Esophagus (tissue), 2 donors: ENCODE measurements around the gene FCHSD2. TPM values are rescaled to one million over a fixed set of nuclear protein-coding genes. Genes with fewer than 3 reads are reported as not detected.

Experiments
- H3K27ac ChIP-seq, 2 donors: one replicate each; pipeline ENCODE4 v1.5.1; 2013; ENCODE audit warnings: low read depth in 2 of 2, mild to moderate bottlenecking in 2 of 2, inconsistent platforms in 1 of 2, low read length in 1 of 2, moderate library complexity in 1 of 2
- H3K27me3 ChIP-seq, 2 donors: one replicate each; pipeline ENCODE4 v1.6.1; 2013; ENCODE audit warnings: low read length in 2 of 2, control low read depth in 1 of 2, mild to moderate bottlenecking in 1 of 2; ENCODE audit not compliant: insufficient read depth in 2 of 2, control insufficient read depth in 1 of 2
- H3K36me3 ChIP-seq, 2 donors: one replicate each; pipeline ENCODE4 v1.6.1; 2013; ENCODE audit warnings: low read length in 1 of 2; ENCODE audit not compliant: control insufficient read depth in 2 of 2, insufficient read depth in 2 of 2
- H3K4me1 ChIP-seq, 2 donors: one replicate each; pipeline ENCODE4 v1.6.1; 2013; ENCODE audit warnings: low read length in 1 of 2; ENCODE audit not compliant: control insufficient read depth in 2 of 2, insufficient read depth in 2 of 2
- H3K4me3 ChIP-seq, 2 donors: one replicate each; pipeline ENCODE4 v1.5.1; 2013; ENCODE audit warnings: low read length in 2 of 2, mild to moderate bottlenecking in 2 of 2, low read depth in 1 of 2, moderate library complexity in 1 of 2
- H3K9me3 ChIP-seq, 2 donors: one replicate each; pipeline ENCODE4 v1.6.1; 2013; ENCODE audit warnings: mild to moderate bottlenecking in 2 of 2, low read depth in 1 of 2, low read length in 1 of 2, moderate library complexity in 1 of 2; ENCODE audit not compliant: control insufficient read depth in 2 of 2, insufficient read depth in 1 of 2
- WGBS, 2 donors: extraction: QIAGEN DNeasy Blood & Tissue Kit; methylation state at CpG; one replicate each; pipeline ENCODE4 v1.1.7; 2013; 5-methylcytosine and 5-hydroxymethylcytosine counted together
- polyA plus RNA-seq, 2 donors: library from polyadenylated mRNA; stranded (reverse); fragments of 200-250 nt; gene quantifications; one replicate each; pipeline ENCODE4 v1.2.3, GENCODE V29; 2013
- donor health status: healthy with polysubstance abuse.
- donor health status: Bipolar disorder and iron deficiency.

The FCHSD2 gene
- polyA plus RNA-seq, 2 donors, result 3.7 to 4.7 TPM

- peaks cover 0 to 13% of the 10 kb centered on the region in 2 donors for H3K36me3 ChIP-seq
- WGBS, 2 donors, result 61 to 71% methylated on average over 4 of the region's 4 CpGs
- peaks cover 0 to 7% of the 10 kb centered on the region in 2 donors for H3K4me1 ChIP-seq
- no peaks in the 10 kb centered on the region for H3K27me3 ChIP-seq
- H3K9me3 ChIP-seq, result no peaks in the 10 kb centered on the region
- H3K4me3 ChIP-seq, result no peak overlapping the region
- peak overlapping the region in 1 of 2 donors; percentile 47 for H3K27ac ChIP-seq
Observed at GRCh38 chr11:72836111-72836510, 306.0 kb downstream of the FCHSD2 start.

DNA sequence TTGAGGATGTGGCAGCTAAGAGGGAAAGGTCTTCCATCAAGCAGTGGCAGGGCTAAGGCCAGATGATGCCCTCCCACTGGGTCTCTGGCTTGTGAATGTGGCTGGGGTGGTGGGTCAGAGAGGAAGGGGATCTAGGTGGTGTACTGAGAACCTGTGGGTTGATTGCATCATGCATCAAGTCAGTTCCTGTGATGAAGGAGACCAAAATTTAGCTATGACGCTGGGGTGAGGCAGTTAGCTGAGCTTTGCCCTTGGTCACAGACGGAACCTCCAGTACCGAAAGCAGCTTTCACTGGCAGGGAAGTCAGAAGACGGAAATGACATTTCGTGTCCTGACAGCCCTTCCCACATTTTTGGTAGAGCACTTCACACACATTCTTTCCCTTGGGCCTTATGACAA lies 307.2 kb downstream of the FCHSD2 start:
- no peaks in the 10 kb centered on the region for H3K27me3 ChIP-seq

GRCh38 chr11:72833811-72834493 lies 308.2 kb downstream of the FCHSD2 start:
- Histone ChIP-seq H3K27me3 (no peaks in the 10 kb centered on the region), H3K4me1 (peaks cover 0 to 7% of the 10 kb centered on the region in 2 donors), H3K36me3 (peaks cover 0 to 22% of the 10 kb centered on the region in 2 donors), H3K9me3 (no peaks in the 10 kb centered on the region), H3K4me3 (no peak overlapping the region), H3K27ac (peak overlapping the region in 1 of 2 donors; percentile 43)
- WGBS, 2 donors, result 62 to 64% methylated on average over 8 of the region's 8 CpGs

More for the DNA sequence above, 307.2 kb downstream of the FCHSD2 start:
- Histone ChIP-seq H3K36me3 (peaks cover 0 to 16% of the 10 kb centered on the region in 2 donors), H3K9me3 (no peaks in the 10 kb centered on the region), H3K4me3 (no peak overlapping the region), H3K27ac (no peak overlapping the region), H3K4me1 (peaks cover 0 to 7% of the 10 kb centered on the region in 2 donors)
- 81 to 87% methylated on average over 5 of the region's 5 CpGs for WGBS, 2 donors

DNA sequence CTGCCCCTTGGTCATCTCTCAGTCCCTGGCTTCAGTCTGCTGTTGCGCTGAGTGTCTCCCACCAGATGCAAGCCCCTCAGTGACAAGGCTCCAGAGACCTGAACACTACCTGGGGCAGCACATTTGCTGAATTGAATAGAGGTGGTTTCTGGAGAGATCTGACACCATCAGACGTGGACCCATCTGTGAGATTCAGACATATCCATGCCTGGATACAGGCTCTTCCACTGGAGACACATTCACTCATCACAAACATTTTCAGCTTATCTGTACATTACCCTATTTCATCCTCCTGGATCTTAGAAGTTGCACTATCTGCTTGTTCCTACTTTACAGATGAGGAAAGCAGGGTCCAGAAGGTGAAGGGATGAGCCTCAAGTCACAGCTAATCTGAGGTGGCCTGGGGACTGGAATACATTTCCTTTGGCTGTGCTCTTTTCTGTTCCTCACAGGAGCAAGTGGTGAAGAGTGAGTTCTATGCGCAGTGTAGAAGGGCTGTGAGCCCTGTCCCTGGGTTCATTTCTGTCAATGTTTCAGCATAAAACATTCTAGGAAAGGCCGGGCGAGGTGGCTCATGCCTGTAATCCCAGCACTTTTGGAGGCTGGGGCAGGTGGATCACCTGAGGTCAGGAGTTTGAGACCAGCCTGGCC lies 308.9 kb downstream of the FCHSD2 start:
- peak overlapping the region in 1 of 2 donors; percentile 48 for H3K27ac ChIP-seq
- H3K4me3 ChIP-seq, result no peak overlapping the region
- WGBS, 2 donors, result 92 to 96% methylated on average over 5 of the region's 5 CpGs
- no peaks in the 10 kb centered on the region for H3K27me3 ChIP-seq
- peaks cover 0 to 5% of the 10 kb centered on the region in 2 donors for H3K4me1 ChIP-seq
- no peaks in the 10 kb centered on the region for H3K9me3 ChIP-seq
- H3K36me3 ChIP-seq, result peaks cover 3 to 26% of the 10 kb centered on the region in 2 donors

- WGBS, 2 donors, result 71 to 77% methylated on average over 9 of the region's 9 CpGs
- H3K27ac ChIP-seq, result no peak overlapping the region
- no peaks in the 10 kb centered on the region for H3K9me3 ChIP-seq
- H3K36me3 ChIP-seq, result peaks cover 3 to 26% of the 10 kb centered on the region in 2 donors
- H3K4me3 ChIP-seq, result no peak overlapping the region
- H3K4me1 ChIP-seq, result peaks cover 0 to 5% of the 10 kb centered on the region in 2 donors
- no peaks in the 10 kb centered on the region for H3K27me3 ChIP-seq
Observed at GRCh38 chr11:72832301-72833082, 309.6 kb downstream of the FCHSD2 start.

- Histone ChIP-seq H3K27me3 (no peaks in the 10 kb centered on the region), H3K27ac (no peak overlapping the region)
- WGBS, 2 donors, result 41 to 47% methylated on average over 13 of the region's 13 CpGs
Observed at GRCh38 chr11:72831521-72832300, 310.4 kb downstream of the FCHSD2 start.

GRCh38 chr11:72829884-72830533 lies 312.1 kb downstream of the FCHSD2 start:
- Histone ChIP-seq H3K4me1 (peaks cover 0 to 5% of the 10 kb centered on the region in 2 donors), H3K27ac (no peak overlapping the region), H3K9me3 (no peaks in the 10 kb centered on the region), H3K36me3 (peaks cover 8 to 26% of the 10 kb centered on the region in 2 donors), H3K4me3 (no peak overlapping the region), H3K27me3 (no peaks in the 10 kb centered on the region)
- 89 to 95% methylated on average over 5 of the region's 5 CpGs for WGBS, 2 donors

More at GRCh38 chr11:72831521-72832300, 310.4 kb downstream of the FCHSD2 start:
- Histone ChIP-seq H3K36me3 (peaks cover 5 to 24% of the 10 kb centered on the region in 2 donors), H3K4me3 (no peak overlapping the region), H3K4me1 (peaks cover 0 to 5% of the 10 kb centered on the region in 2 donors), H3K9me3 (no peaks in the 10 kb centered on the region)

- peaks cover 0 to 5% of the 10 kb centered on the region in 2 donors for H3K4me1 ChIP-seq
- H3K36me3 ChIP-seq, result peaks cover 8 to 31% of the 10 kb centered on the region in 2 donors
- H3K27ac ChIP-seq, result no peak overlapping the region
- WGBS, 2 donors, result 91 to 93% methylated on average over 13 of the region's 13 CpGs
- no peaks in the 10 kb centered on the region for H3K9me3 ChIP-seq
- no peak overlapping the region for H3K4me3 ChIP-seq
- no peaks in the 10 kb centered on the region for H3K27me3 ChIP-seq
Observed at GRCh38 chr11:72829178-72829577, 312.9 kb downstream of the FCHSD2 start.
